GDM1 (cell line): ENCODE results near the gene ELANE.
"Not testable (repeated sequence)": the region's sequence is repeated elsewhere in the genome, so short reads cannot be mapped to it uniquely, and the experiment has no call there.

ENCODE experiments used
- DNase-seq: peaks from one replicate; lab custom pipeline; 2025; lab: John Stamatoyannopoulos, UW

Gene ELANE

GRCh38 chr19:862581-863314, 10.6 kb downstream of the ELANE start:
- DNase-seq, result no peak

GRCh38 chr19:863315-863620, 11.2 kb downstream of the ELANE start:
- no peak for DNase-seq

GRCh38 chr19:866769-867300, 14.7 kb downstream of the ELANE start:
- DNase-seq, result no peak

DNA sequence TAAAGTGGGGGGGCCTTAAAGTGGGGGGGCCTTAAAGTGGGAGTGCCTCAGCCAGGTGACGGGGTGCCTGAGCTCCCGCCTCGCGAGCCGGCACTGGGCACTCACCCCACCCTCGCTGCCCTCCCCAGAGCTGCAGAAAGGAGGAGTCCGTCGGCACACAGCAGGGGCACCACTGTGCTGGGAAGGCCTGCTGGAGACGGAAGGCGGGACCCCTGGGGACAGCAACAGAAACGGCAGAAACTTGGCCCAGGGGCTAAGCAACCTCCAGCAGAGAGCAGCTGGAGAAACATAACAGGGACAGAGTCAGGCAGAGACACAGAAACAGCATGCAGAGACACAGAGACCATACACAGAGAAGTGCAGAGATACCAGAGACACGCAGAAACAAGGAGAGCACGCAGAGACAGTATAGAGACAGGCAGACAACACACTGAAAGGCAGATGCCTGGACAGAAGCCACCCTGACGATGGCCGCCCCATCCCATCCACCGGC, 15.2 kb downstream of the ELANE start:
- no peak for DNase-seq

DNA sequence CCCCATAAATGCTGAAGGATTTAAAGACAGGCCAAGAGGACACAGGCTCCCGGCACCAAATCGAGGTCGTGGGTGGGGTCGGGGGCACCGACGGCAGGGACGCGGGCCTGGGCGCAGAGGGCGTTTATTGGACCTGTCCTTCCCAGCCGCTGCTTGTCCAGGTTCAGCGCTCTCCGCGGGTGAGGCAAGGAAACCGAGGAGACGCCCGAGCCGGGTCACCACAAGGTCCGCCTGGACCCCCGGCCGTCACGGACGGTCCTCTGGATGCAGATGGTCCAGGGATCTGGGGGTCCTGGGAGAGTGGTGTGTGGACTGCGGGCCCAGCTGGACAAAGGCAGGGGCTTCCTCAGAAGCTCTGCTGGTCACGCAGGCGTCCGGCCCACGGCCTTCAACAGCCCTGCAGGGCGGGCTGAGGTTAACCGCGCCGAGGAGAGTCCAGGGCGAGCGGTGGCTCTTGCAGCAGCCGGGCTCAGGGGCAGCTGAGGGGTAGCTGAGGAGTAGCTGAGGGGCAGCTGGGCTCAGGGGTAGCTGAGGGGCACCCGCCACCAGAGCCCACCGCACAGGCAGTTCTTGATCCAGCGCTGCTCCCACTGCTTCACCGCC, 15.9 kb downstream of the ELANE start:
- DNase-seq, result no peak

- no peak for DNase-seq
Observed at GRCh38 chr19:868458-869244, 16.5 kb downstream of the ELANE start.

- DNase-seq, result no peak
Observed at GRCh38 chr19:869245-870177, 17.4 kb downstream of the ELANE start.

- no peak for DNase-seq
Observed at GRCh38 chr19:870314-870713, 18.2 kb downstream of the ELANE start.

DNA sequence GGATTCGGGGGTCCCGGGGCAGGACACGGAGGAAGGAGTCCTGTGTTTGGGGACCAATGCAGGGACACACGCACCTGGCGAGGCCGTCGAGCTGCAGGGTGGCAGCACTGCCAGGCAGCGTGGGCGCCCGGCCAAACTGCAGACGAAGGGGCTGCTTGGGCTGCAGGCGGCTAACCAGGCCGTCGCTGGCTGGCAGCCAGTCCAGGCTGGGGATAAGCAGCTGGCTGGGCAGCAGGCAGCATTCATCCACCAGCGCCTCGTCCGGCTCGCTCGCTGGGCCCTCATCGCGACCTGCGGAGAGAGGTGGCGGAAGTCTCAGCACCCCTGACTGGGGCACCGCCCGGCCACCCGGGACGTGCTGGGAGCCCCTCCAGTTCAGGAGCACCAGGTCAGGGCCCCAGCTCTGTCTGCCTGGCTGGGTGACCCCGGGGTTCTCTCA, 18.9 kb downstream of the ELANE start:
- DNase-seq, result no peak

GRCh38 chr19:871446-872265, 19.6 kb downstream of the ELANE start:
- no peak for DNase-seq

- no peak for DNase-seq
Observed at GRCh38 chr19:872266-872951, 20.3 kb downstream of the ELANE start.

- no peak for DNase-seq
Observed at GRCh38 chr19:873084-873483, 21.0 kb downstream of the ELANE start.

DNA sequence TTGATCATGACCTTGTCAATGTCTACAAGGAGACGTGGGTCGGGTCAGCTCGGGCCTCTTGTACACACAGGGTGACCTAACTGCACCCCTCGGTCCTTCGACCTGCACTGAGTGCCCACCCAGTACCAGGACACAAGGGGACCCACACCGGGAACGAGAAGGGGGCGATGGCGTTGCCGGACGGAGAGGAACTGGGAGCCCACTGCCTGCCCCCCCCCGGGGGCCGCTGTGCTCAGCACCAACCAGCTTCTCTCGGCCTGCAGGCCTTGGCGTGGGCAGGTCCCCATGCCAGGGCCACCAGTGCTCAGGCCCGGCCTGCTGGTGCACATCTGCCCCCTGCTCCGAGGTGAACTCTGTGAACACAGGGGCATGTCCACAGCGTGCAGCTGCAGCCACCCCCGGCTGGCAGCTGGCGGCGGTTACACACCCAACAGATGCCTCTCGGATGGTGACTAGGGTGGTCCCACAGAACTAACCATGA, 21.5 kb downstream of the ELANE start:
- no peak for DNase-seq

DNA sequence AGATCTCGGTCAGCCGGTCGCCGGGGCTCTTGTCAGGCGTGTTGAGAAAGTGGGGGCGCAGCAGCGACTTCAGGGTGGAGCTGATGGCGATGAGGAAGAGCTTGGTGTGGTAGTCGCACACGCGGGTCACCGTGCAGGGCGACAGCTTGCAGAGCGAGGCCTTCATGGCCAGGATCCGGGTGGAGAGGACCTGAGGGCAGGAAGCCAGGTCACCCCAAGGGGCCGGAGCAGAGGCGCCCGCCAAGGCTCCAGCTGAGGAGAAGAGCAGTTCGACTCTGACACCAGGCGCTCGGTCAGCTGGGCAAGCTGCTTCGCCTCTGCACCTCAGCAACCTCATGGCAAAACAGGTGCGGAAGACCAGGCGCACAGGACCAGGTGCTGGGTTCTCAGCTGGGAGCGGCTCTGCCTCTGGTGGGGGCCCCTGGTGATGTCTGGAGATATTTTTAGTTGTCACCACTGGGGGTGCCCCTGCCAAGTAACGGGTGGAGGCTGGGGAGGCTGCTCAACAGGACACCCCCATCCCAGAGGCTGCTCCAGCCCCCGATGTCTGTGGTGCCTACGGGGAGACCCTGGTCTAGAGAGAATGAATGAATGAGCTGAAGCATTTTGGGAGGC, 23.3 kb downstream of the ELANE start:
- DNase-seq, result no peak

DNA sequence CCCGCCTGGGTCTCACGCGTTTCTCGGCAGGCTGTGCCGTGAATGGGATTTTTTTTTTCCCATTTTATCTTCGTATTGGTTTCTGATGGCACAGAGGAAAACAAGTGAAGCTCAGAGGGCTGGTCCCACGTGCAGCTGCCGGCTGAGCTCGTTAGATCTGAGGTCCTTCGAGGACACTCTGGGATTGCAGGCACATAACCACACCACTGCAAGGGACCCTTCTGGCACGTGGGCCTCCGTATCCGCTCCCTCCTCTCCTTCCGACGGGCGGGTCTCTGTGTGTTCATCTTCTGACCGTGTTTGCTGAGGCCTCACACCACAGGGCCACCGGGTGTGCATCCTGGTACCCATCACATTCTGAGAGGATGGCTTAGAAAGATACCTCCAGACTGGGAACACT, 24.0 kb downstream of the ELANE start:
- no peak for DNase-seq

GRCh38 chr19:876780-877314, 24.7 kb downstream of the ELANE start:
- no peak for DNase-seq

GRCh38 chr19:877992-878660, 26.0 kb downstream of the ELANE start:
- DNase-seq, result not testable (repeated sequence)

GRCh38 chr19:878751-879561, 26.9 kb downstream of the ELANE start:
- DNase-seq, result not testable (repeated sequence)
